Smooth muscle cell (in vitro differentiated cells): ENCODE results near the gene TBRG1. TPM values are rescaled to one million over a fixed set of nuclear protein-coding genes. Genes with fewer than 3 reads are reported as not detected.

Source experiments
- DNase-seq: peaks from one replicate; lab custom pipeline; 2025; ENCODE audit not compliant: unreplicated experiment; lab: John Stamatoyannopoulos, UW
- H2AFZ ChIP-seq: fragments of 200-600 bp; sonication (generic); 2 replicates; pipeline ENCODE4 v1.6.0; 2016; ENCODE audit warnings: antibody characterized with exemption, low read depth, mild to moderate bottlenecking
- H3F3A ChIP-seq: fragments of 200-600 bp; sonication (generic); 2 replicates; pipeline ENCODE4 v1.6.0; 2017; ENCODE audit warnings: antibody characterized with exemption, low read depth
- H3K27ac ChIP-seq: fragments of 200-600 bp; sonication (generic); 2 replicates; pipeline ENCODE4 v1.5.1; 2016; ENCODE audit warnings: low read depth, mild to moderate bottlenecking
- H3K27me3 ChIP-seq: fragments of 200-600 bp; sonication (generic); 2 replicates; pipeline ENCODE4 v1.6.1; 2016; ENCODE audit warnings: low read depth, mild to moderate bottlenecking
- H3K36me3 ChIP-seq: fragments of 200-600 bp; sonication (generic); 2 replicates; pipeline ENCODE4 v1.5.1; 2016; ENCODE audit warnings: low read depth
- H3K4me1 ChIP-seq: fragments of 200-600 bp; sonication (generic); 2 replicates; pipeline ENCODE4 v1.5.1; 2016; ENCODE audit warnings: low read depth
- H3K4me2 ChIP-seq: fragments of 200-600 bp; sonication (generic); 2 replicates; pipeline ENCODE4 v1.6.0; 2016; ENCODE audit warnings: mild to moderate bottlenecking
- H3K4me3 ChIP-seq: fragments of 200-600 bp; sonication (generic); 2 replicates; pipeline ENCODE4 v1.5.1; 2016; ENCODE audit warnings: mild to moderate bottlenecking
- H3K79me2 ChIP-seq: fragments of 200-600 bp; sonication (generic); 2 replicates; pipeline ENCODE4 v1.6.0; 2016; ENCODE audit warnings: low read depth, mild to moderate bottlenecking
- H3K9ac ChIP-seq: fragments of 200-600 bp; sonication (generic); 2 replicates; pipeline ENCODE4 v1.6.0; 2016; ENCODE audit warnings: low read depth
- H3K9me3 ChIP-seq: fragments of 200-600 bp; sonication (generic); replicated peaks from 2 replicates; pipeline ENCODE4 v1.5.1; 2016; ENCODE audit warnings: low read depth
- H4K20me1 ChIP-seq: fragments of 200-600 bp; sonication (generic); 2 replicates; pipeline ENCODE4 v1.6.0; 2016; ENCODE audit warnings: low read depth
- WGBS: methylation state at CpG from one replicate; pipeline ENCODE4 v1.1.7; 2016; ENCODE audit warnings: low lambda C conversion rate; 5-methylcytosine and 5-hydroxymethylcytosine counted together
- polyA plus RNA-seq: library from polyadenylated mRNA; unstranded; fragments of >200 nt; fragmentation: Nextera tagmentation; extraction: Ambion mirVana; gene quantifications from 2 replicates; pipeline ENCODE4 v1.2.1, GENCODE V29; 2016
- total RNA-seq: library from RNA; depleted of rRNA; stranded (reverse); fragments of >200 nt; gene quantifications from 2 replicates; pipeline ENCODE4 v1.2.3, GENCODE V29; 2014
- TF ChIP-seq, protein P1 (sequence below): fragments of 200-600 bp; sonication (generic); IDR thresholded peaks from 2 replicates; pipeline ENCODE4 v1.5.1; 2017; ENCODE audit warnings: borderline replicate concordance, mild to moderate bottlenecking, antibody characterized with exemption; ENCODE audit not compliant: insufficient read depth, poor library complexity, severe bottlenecking

The TBRG1 gene
- total and polyA plus RNA-seq, 2 experiments from 2014 or later: 28.5 to 30.6 TPM

- Histone ChIP-seq H3K4me1 (peaks cover 5% of the 10 kb centered on the region), H4K20me1 (no peaks in the 10 kb centered on the region), H3K4me3 (no peak overlapping the region), H3K9me3 (no peaks in the 10 kb centered on the region), H3F3A (no peaks in the 10 kb centered on the region), H3K9ac (no peak overlapping the region), H2AFZ (no peak overlapping the region), H3K4me2 (no peak overlapping the region), H3K27ac (no peak overlapping the region), H3K79me2 (no peaks in the 10 kb centered on the region), H3K36me3 (no peaks in the 10 kb centered on the region), H3K27me3 (no peaks in the 10 kb centered on the region)
- no peak for DNase-seq
- TF ChIP-seq, protein P1, sequence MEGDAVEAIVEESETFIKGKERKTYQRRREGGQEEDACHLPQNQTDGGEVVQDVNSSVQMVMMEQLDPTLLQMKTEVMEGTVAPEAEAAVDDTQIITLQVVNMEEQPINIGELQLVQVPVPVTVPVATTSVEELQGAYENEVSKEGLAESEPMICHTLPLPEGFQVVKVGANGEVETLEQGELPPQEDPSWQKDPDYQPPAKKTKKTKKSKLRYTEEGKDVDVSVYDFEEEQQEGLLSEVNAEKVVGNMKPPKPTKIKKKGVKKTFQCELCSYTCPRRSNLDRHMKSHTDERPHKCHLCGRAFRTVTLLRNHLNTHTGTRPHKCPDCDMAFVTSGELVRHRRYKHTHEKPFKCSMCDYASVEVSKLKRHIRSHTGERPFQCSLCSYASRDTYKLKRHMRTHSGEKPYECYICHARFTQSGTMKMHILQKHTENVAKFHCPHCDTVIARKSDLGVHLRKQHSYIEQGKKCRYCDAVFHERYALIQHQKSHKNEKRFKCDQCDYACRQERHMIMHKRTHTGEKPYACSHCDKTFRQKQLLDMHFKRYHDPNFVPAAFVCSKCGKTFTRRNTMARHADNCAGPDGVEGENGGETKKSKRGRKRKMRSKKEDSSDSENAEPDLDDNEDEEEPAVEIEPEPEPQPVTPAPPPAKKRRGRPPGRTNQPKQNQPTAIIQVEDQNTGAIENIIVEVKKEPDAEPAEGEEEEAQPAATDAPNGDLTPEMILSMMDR: no peak
- WGBS: 48% methylated on average over 16 of the region's 16 CpGs
These were observed 34.3 kb downstream of the TBRG1 start for GRCh38 chr11:124656774-124657630.

- H3K4me1 ChIP-seq: peaks cover 5% of the 10 kb centered on the region
- no peak overlapping the region for H2AFZ ChIP-seq
- DNase-seq: no peak
- H3K9ac ChIP-seq: no peak overlapping the region
- H3K9me3 ChIP-seq: no peaks in the 10 kb centered on the region
- no peaks in the 10 kb centered on the region for H3K79me2 ChIP-seq
- H4K20me1 ChIP-seq: no peaks in the 10 kb centered on the region
- H3K27me3 ChIP-seq: no peaks in the 10 kb centered on the region
- H3F3A ChIP-seq: no peaks in the 10 kb centered on the region
- no peaks in the 10 kb centered on the region for H3K36me3 ChIP-seq
- H3K4me3 ChIP-seq: no peak overlapping the region
- no peak overlapping the region for H3K27ac ChIP-seq
- TF ChIP-seq, protein P1: no peak
- H3K4me2 ChIP-seq: no peak overlapping the region
- WGBS: 76% methylated on average over 5 of the region's 5 CpGs
These were observed 35.2 kb downstream of the TBRG1 start for GRCh38 chr11:124657904-124658303.

- 89% methylated on average over 3 of the region's 3 CpGs for WGBS
- H3K4me2 ChIP-seq: no peak overlapping the region
- DNase-seq: no peak
- no peaks in the 10 kb centered on the region for H4K20me1 ChIP-seq
- TF ChIP-seq, protein P1: no peak
- no peaks in the 10 kb centered on the region for H3F3A ChIP-seq
- no peaks in the 10 kb centered on the region for H3K36me3 ChIP-seq
- no peaks in the 10 kb centered on the region for H3K9me3 ChIP-seq
- H3K4me1 ChIP-seq: peaks cover 5% of the 10 kb centered on the region
- H3K9ac ChIP-seq: no peak overlapping the region
- no peaks in the 10 kb centered on the region for H3K79me2 ChIP-seq
- H3K27me3 ChIP-seq: no peaks in the 10 kb centered on the region
- H3K27ac ChIP-seq: no peak overlapping the region
- H3K4me3 ChIP-seq: no peak overlapping the region
- no peak overlapping the region for H2AFZ ChIP-seq
These were observed 35.8 kb downstream of the TBRG1 start for GRCh38 chr11:124658501-124658900.

DNA sequence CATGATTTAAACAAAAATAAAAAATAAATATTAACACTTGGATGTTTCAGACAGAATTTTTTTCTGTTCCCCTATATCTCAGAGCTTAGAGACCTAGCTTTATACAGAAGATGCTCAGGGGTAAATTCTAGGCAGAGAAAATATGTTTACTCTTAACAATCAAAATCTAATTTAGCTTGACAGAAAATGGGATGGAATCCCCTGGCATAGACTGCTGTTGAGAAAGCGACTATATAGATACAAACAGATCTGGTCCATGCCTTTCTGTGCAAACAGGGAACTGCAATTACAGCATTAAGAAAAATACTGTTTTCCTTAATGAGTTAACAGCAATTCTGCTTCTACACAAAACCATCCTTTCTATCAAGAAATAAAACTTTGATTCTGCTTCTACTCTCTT, 36.3 kb downstream of the TBRG1 start:
- Histone ChIP-seq H3K79me2 (no peaks in the 10 kb centered on the region), H3K9me3 (no peaks in the 10 kb centered on the region), H3K27me3 (no peaks in the 10 kb centered on the region), H3K4me1 (peaks cover 5% of the 10 kb centered on the region), H2AFZ (no peak overlapping the region), H4K20me1 (no peaks in the 10 kb centered on the region), H3K9ac (no peak overlapping the region), H3K4me3 (no peak overlapping the region), H3K36me3 (no peaks in the 10 kb centered on the region), H3K27ac (no peak overlapping the region), H3K4me2 (no peak overlapping the region), H3F3A (no peaks in the 10 kb centered on the region)
- TF ChIP-seq, protein P1: no peak
- WGBS: 90% methylated on average over 1 of the region's 1 CpG
- DNase-seq: no peak
